SIG-M5 treated with dmso at 0.1 percent for 504 hours (cell line): ENCODE results near the gene ENTPD2.
"Not testable (repeated sequence)": the region's sequence is repeated elsewhere in the genome, so short reads cannot be mapped to it uniquely, and the experiment has no call there.

ENCODE experiments used
- DNase-seq: peaks from one replicate; lab custom pipeline; 2025; ENCODE audit not compliant: unreplicated experiment; lab: John Stamatoyannopoulos, UW

Gene ENTPD2

GRCh38 chr9:137065336-137065967, 11.6 kb upstream of the ENTPD2 start:
- no peak for DNase-seq

DNA sequence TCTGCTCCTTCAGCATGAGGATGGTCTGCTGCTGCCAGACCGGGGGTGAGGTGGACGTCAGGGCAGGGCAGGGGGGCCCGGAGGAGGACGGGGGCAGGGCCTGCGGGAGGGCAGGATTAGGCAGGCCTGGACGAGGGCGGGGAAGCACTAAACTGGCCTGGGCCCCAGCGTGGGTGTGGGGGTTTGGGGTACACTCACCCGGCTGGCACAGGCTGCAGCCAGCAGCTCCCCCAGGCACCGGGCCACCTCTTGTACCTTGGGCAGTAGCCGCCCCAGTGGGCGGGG, 11.0 kb upstream of the ENTPD2 start:
- no peak for DNase-seq

DNA sequence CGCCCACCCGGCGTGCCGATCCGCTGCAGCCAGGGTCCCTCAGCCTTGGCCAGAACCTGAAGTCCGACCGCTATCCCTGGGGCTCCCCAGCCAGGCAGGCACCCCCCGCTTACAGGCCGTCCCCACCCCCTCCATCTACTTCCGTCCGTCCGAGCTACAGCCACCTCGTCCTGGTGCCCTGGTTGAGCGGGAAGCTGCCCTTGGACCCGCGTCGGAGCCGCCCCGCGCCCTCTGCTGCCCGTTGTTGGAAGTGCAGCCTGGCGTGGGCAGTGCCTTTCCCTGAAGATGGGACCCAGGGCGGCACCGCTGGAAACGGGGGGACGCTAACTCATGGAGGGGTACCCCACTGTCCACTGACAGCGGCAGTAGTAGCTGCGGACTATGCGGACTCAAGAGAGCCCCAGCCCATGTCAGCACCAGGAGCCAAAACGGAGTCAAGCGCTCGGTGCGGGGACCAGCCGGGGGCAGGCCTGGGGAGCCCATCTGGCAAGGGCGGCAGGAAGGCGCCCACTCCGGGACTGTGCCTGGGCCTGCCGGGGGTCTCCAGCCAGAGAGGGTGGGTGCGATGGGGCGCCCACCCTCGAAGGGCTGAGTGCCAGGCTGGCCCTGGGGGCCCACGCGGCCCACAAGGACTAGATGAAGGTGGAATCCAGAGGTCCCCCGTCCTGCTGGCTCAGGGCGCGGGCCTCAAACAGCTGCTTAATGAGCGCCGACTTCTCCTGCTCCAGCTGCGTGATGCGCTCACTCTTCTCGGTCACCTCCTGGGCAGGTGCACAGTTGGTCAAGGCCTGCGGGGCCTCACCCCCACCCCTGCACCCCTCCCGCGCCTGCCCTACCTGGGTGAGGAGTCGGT, 10.4 kb upstream of the ENTPD2 start:
- DNase-seq = peak; percentile 31

DNA sequence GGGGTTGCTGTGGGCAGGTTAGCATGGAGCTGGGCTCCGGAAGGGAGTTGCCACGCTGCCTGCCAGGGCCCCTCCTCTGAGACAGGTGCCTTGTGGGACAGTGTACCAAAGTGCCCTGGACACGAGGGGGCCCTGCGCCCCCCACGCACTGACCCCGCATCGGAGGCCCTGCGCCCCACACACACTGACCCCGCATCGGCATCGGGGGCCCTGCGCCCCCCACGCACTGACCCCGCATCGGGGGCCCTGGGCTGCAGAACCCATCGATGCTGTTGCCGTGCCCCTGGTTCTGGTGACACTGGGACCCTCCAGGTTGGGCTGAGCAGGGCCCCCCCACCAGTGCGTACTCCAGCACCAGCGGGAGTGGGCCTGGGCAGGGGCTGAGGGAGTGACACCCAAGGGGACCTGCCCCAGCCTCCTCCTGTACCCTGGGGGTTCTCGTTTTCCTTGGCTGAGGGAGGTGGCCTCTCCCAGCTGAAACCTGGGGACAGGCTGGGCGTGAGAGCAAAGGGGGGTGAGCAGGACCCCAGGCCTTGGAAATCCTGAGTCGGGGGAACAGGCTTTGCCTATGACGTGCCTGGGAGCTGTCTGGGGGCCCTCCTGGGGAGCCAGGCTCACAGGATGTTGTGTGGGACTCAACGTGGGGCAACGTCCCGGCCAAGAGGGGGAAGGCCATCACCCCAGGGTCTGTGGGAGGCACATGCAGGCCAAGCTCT, 9.6 kb upstream of the ENTPD2 start:
- no peak for DNase-seq

DNA sequence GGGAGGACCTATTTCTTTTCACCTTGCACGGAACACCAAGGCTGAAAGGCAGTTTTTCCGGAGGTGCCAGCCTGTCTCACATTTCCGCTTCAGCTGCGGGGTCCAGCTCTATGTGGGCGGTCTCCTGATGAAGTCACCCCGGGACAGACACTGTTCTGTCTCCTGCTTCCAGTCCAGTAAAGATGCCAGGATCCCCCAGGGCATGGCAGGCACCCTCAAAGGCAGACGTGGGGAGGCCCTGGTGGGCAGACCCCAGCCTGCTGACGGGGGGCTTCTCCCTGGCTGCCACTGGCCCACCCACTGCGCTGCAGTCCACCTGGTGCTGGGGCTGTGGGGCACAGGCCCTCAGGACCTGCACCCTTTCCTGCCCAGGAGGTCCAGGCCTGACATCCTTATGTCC, 8.9 kb upstream of the ENTPD2 start:
- DNase-seq = not testable (repeated sequence)

GRCh38 chr9:137062384-137062783, 8.5 kb upstream of the ENTPD2 start:
- DNase-seq = no peak

GRCh38 chr9:137058521-137059234, 4.8 kb upstream of the ENTPD2 start:
- DNase-seq = no peak

DNA sequence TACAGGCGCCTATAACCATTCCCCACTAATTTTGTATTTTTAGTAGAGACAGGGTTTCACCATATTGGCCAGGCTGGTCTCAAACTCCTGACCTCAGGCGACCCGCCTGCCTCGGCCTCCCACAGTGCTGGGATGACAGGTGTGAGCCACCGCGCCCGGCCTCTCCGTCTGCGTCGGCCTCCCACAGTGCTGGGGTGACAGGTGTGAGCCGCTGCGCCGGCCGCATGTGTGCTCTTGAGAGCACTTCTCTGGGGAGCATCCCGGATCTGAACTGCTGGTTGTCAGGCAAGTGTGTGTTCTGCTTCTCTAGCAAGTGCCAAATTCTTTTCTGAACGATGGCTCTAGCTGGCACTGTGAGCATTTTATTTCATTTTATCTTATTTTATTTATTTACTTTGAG, 3.7 kb upstream of the ENTPD2 start:
- no peak for DNase-seq

GRCh38 chr9:137056739-137057415, 3.0 kb upstream of the ENTPD2 start:
- DNase-seq = no peak

GRCh38 chr9:137055385-137056364, 1.8 kb upstream of the ENTPD2 start:
- DNase-seq = no peak

DNA sequence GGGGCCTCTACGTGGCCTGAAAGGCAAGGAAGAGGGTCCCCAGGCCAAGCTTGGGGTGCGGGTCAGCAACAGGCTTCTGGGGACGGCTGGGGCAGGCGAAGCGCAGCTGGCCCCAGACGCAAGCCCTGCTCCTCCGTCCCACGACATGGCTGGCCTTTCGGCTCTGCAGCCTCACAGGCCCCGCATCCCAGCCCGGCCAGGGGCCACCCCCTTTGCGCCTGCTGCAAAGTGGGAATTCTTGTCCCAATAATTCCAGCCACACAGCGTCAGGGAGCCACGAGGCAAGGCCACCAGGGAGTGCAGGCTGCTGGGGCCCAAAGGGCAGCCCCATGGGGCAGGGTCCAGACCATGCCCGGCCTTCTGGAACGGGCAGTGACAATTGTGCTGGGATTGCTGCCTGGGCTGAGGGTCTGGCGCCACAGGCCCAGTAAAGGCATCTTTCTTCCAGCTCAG, 1.1 kb upstream of the ENTPD2 start:
- no peak for DNase-seq

GRCh38 chr9:137052998-137053943, 590 bp downstream of the ENTPD2 start:
- no peak for DNase-seq

DNA sequence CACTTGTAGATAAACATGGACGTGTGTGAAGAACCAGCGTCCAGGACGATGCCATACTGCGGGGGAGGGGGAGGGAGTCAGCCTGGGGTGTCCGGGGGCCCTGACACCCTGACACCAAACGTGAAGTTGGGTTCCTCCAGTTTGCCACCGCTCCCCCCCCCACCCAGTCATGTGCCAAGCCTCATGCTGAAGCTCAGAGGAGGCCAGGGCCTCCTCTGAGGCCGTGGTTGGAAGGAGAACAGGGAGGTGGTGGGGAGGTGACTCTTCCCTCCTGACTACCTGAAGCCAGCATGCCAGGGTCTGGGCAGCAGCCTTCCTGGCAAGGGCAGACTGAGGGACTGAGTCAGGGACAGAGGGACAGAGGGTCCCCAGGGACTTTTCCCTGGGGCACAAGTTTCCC, 1.6 kb downstream of the ENTPD2 start:
- no peak for DNase-seq

GRCh38 chr9:137051145-137051724, 2.6 kb downstream of the ENTPD2 start:
- DNase-seq = no peak

- DNase-seq = no peak
Measured at GRCh38 chr9:137050570-137050969, 3.3 kb downstream of the ENTPD2 start.

DNA sequence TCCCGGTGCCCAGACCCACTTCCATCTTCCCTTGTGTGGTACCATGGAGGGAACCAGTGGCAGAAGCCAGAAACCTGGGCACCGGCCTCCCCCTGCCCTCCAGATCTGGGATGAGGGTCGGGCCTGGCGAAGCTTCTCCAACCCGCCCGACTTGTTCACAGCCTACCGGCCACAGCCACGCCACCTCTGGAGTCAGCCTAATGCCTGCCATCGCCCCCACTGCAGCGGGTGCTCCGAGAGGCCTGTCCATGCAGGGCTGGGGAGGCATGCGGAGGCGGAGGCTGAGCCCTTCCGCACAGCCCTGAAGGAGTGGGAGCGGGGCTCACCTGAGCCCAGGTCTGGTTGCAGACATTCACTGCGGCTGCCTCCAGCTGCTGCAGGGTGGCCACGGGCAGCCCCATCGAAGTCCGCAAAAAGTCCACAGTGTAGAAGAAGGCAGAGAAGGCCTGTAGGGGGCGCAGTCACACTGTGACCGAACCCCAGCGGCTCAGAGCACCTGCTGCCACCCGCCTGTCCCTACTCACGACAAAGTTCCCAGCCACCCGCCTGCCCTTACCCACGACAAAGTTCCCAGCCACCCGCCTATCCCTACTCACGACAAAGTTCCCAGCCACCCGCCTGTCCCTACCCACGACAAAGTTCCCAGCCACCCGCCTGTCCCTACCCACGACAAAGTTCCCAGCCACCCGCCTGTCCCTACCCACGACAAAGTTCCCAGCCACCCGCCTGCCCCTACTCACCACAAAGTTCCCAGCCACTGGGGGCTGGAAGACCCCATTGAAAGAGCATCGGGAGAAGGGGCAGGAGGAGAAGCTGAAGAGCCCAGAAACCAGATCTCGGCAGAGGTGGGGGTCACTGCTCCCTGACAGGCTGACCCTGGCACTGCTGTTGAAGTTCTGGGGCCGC, 4.1 kb downstream of the ENTPD2 start:
- peak; percentile 25 for DNase-seq
